ENCODE measurements around the gene YIF1A. TPM values are rescaled to one million over a fixed set of nuclear protein-coding genes. Genes with fewer than 3 reads are reported as not detected.

YIF1A gene
- total RNA-seq, 1 experiment from 2014 or later, result 64.3 TPM

DNA sequence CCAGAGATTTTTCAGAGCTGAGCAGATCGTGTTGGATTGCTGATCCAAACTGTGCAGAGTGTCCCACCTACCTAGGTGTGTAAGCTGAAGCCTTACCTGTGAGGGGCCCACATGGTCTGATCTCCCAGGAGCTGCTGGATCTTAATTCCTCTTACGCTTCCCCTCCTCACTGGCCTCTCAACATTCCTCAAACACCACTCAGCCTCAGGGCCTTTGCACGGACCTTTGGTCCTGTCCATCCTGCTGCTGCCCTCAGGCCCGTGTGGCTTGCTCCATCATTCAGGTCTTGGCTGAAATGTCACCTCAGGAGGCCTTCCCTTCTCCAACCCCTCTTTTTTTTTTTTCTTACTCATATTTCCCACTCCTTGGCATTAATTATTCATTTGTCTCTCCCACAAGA, 41.6 kb downstream of the YIF1A start:
- no peak overlapping the region for H3K56ac ChIP-seq (ENCODE audit: insufficient read length, low read depth, low read length)
- H4K20me1 ChIP-seq (ENCODE audit: control insufficient read depth, insufficient read depth, insufficient read length), result no peaks in the 10 kb centered on the region
- no peaks in the 10 kb centered on the region for H3K27me3 ChIP-seq (ENCODE audit: insufficient read depth, low read length)
- no peak overlapping the region for H2AK5ac ChIP-seq (ENCODE audit: insufficient read length, low read length)
- H3K23me2 ChIP-seq (ENCODE audit: insufficient read length, low read depth, low read length, poor library complexity, severe bottlenecking), result no peaks in the 10 kb centered on the region
- no peaks in the 10 kb centered on the region for H3K36me3 Mint-ChIP-seq (ENCODE audit: insufficient read depth in 1 of 3, low read depth in 3 of 3)
- no peak overlapping the region for H3T11ph ChIP-seq (ENCODE audit: low read length)
- no peak overlapping the region for H2BK5ac ChIP-seq (ENCODE audit: insufficient read length, low read length)
- no peak overlapping the region for H2BK15ac ChIP-seq (ENCODE audit: low read depth, low read length)
- H4K5ac ChIP-seq (ENCODE audit: insufficient read length, low read depth, low read length), result no peak overlapping the region
- no peaks in the 10 kb centered on the region for H3K79me1 ChIP-seq (ENCODE audit: insufficient read depth, low read depth, low read length, poor library complexity, severe bottlenecking)
- H3K18ac ChIP-seq (ENCODE audit: insufficient read length, low read depth, low read length), result no peak overlapping the region
- no peak overlapping the region for H3K4me3 Mint-ChIP-seq
- H3K4ac ChIP-seq (ENCODE audit: low read depth, low read length), result no peak overlapping the region
- no peak overlapping the region for H3K14ac ChIP-seq (ENCODE audit: insufficient read depth, low read length)
- no peaks in the 10 kb centered on the region for H3K79me2 ChIP-seq (ENCODE audit: insufficient read depth, low read length)
- no peak overlapping the region for H3K23ac ChIP-seq (ENCODE audit: insufficient read length, low read depth, low read length)
- no peak overlapping the region for H4K8ac ChIP-seq (replicated peaks; ENCODE audit: insufficient read length, low read depth, low read length)
- H2BK12ac ChIP-seq (ENCODE audit: insufficient read length, low read depth, low read length), result no peak overlapping the region
- H3K4me1 ChIP-seq (ENCODE audit: insufficient read depth, low read length), result no peaks in the 10 kb centered on the region
- no peak overlapping the region for H3K4me2 ChIP-seq (ENCODE audit: insufficient read depth, insufficient read length, low read length)
- no peak overlapping the region for H4K91ac ChIP-seq (ENCODE audit: insufficient read length, low read depth, low read length)
- no peak overlapping the region for H2BK120ac ChIP-seq (ENCODE audit: low read depth, low read length, poor library complexity, severe bottlenecking)
- H3K27ac Mint-ChIP-seq, result no peak overlapping the region
- no peaks in the 10 kb centered on the region for H3K9me3 Mint-ChIP-seq
- H3K27me3 Mint-ChIP-seq (ENCODE audit: low read depth), result peaks cover 7% of the 10 kb centered on the region; the same call in 1 of the 2 replicates
- no peak overlapping the region for H2BK20ac ChIP-seq (ENCODE audit: low read depth, low read length, poor library complexity, severe bottlenecking)
- H3K27ac ChIP-seq (ENCODE audit: insufficient read length, low read depth, low read length), result no peak overlapping the region
- no peaks in the 10 kb centered on the region for H3K9me3 ChIP-seq (ENCODE audit: control insufficient read depth, low read depth, low read length)
- H3K4me1 Mint-ChIP-seq, result no peaks in the 10 kb centered on the region
- no peak overlapping the region for H2AFZ ChIP-seq (ENCODE audit: low read length)
- WGBS (ENCODE audit: extremely low coverage, insufficient read length, low lambda C conversion rate), result no CpG with 5 or more reads among the region's 4 CpGs
- no peak for DNase-seq
- H3K9ac ChIP-seq (ENCODE audit: extremely low read depth, insufficient read length, low read length), result no peak overlapping the region
- TF ChIP-seq CTCF (conservative IDR thresholded peaks at IDR 0.05), result no peak

Data from H9 (cell line).